Caco-2 (cell line): ENCODE measurements around the gene ZNF234. TPM values are rescaled to one million over a fixed set of nuclear protein-coding genes. Genes with fewer than 3 reads are reported as not detected.
"Not testable (repeated sequence)": the region's sequence is repeated elsewhere in the genome, so short reads cannot be mapped to it uniquely, and the experiment has no call there.

ENCODE experiments used
- BruUV-seq: library from RNA; stranded (reverse); fragments of 400-500 nt; replicated peaks from 2 replicates; lab custom pipeline; 2021; lab: Mats Ljungman, UMichigan
- CTCF ChIA-PET: fragments of 300-600 bp; sonication (Branson Sonifier 250); formaldehyde crosslinking; loops from one replicate; lab custom pipeline; 2022; ENCODE audit warnings: antibody characterized with exemption; lab: Charles Lee
- POLR2A ChIA-PET: fragments of 300-600 bp; sonication (Branson Sonifier 250); formaldehyde crosslinking; loops from one replicate; lab custom pipeline; 2022; ENCODE audit warnings: antibody characterized with exemption; lab: Charles Lee
- DNase-seq, 2 experiments: peaks; one replicate each; pipeline versions ENCODE4 v3.0.0 to v3.0.0-alpha.2; 2020 to 2022
- H3K27me3 ChIP-seq: replicated peaks from 2 replicates; pipeline ENCODE4 v1.6.0; 2011; ENCODE audit warnings: low read length; ENCODE audit not compliant: control insufficient read depth, insufficient read depth
- H3K36me3 ChIP-seq: 2 replicates; pipeline ENCODE4 v1.5.1; 2011; ENCODE audit warnings: low read length; ENCODE audit not compliant: control insufficient read depth, insufficient read depth
- H3K4me1 ChIP-seq: fragments of 250-450 bp; sonication (Bioruptor Pico); 2 replicates; pipeline ENCODE4 v1.5.1; 2020; ENCODE audit warnings: mild to moderate bottlenecking
- H3K4me3 ChIP-seq: 2 replicates; pipeline ENCODE4 v1.5.1; 2011; ENCODE audit warnings: low read depth, mild to moderate bottlenecking, control low read depth, low read length
- H3K9me3 ChIP-seq: fragments of 250-450 bp; sonication (Bioruptor Pico); 2 replicates; pipeline ENCODE4 v1.5.1; 2020; ENCODE audit warnings: mild to moderate bottlenecking, moderate library complexity
- H3K27ac Mint-ChIP-seq: one replicate; pipeline ENCODE4 v1.8.0; 2022; ENCODE audit warnings: mixed read lengths; ENCODE audit not compliant: unreplicated experiment
- H3K27me3 Mint-ChIP-seq: one replicate; pipeline ENCODE4 v1.8.0; 2022; ENCODE audit warnings: mixed read lengths; ENCODE audit not compliant: insufficient read depth, unreplicated experiment
- H3K36me3 Mint-ChIP-seq: one replicate; pipeline ENCODE4 v1.8.0; 2022; ENCODE audit warnings: mild to moderate bottlenecking, mixed read lengths; ENCODE audit not compliant: insufficient read depth, unreplicated experiment
- H3K4me1 Mint-ChIP-seq: one replicate; pipeline ENCODE4 v1.8.0; 2022; ENCODE audit warnings: low read depth, mixed read lengths; ENCODE audit not compliant: unreplicated experiment
- H3K4me3 Mint-ChIP-seq: one replicate; pipeline ENCODE4 v1.8.0; 2022; ENCODE audit warnings: mild to moderate bottlenecking, moderate library complexity, mixed read lengths; ENCODE audit not compliant: unreplicated experiment
- H3K9me3 Mint-ChIP-seq: one replicate; pipeline ENCODE4 v1.8.0; 2022; ENCODE audit warnings: mixed read lengths; ENCODE audit not compliant: unreplicated experiment
- intact Hi-C: fragments of 100-400 bp; cut with micrococcal nuclease; formaldehyde crosslinking; loops from one replicate; pipeline ENCODE4 v1.10.0; 2022; ENCODE audit not compliant: unreplicated experiment
- total RNA-seq: library from RNA; stranded (reverse); gene quantifications from 2 replicates; pipeline ENCODE4 v1.2.3, GENCODE V29; 2022
- TF ChIP-seq, protein P1 (sequence below), 2 experiments: fragments of 200-600 bp in 1 of 2; IDR thresholded peaks; 1 replicate in 1 of 2; 2 replicates in 1 of 2; pipeline versions ENCODE4 v1.5.1 to v1.8.0; 2011 to 2022; ENCODE audit warnings: antibody characterized with exemption in 1 of 2, control low read depth in 1 of 2, inconsistent platforms in 1 of 2, low read depth in 1 of 2, low read length in 1 of 2, mild to moderate bottlenecking in 1 of 2, moderate library complexity in 1 of 2; ENCODE audit not compliant: insufficient read depth in 1 of 2, severe bottlenecking in 1 of 2, unreplicated experiment in 1 of 2

ZNF234 gene
- total RNA-seq, 1 experiment from 2014 or later: 9.4 TPM

DNA sequence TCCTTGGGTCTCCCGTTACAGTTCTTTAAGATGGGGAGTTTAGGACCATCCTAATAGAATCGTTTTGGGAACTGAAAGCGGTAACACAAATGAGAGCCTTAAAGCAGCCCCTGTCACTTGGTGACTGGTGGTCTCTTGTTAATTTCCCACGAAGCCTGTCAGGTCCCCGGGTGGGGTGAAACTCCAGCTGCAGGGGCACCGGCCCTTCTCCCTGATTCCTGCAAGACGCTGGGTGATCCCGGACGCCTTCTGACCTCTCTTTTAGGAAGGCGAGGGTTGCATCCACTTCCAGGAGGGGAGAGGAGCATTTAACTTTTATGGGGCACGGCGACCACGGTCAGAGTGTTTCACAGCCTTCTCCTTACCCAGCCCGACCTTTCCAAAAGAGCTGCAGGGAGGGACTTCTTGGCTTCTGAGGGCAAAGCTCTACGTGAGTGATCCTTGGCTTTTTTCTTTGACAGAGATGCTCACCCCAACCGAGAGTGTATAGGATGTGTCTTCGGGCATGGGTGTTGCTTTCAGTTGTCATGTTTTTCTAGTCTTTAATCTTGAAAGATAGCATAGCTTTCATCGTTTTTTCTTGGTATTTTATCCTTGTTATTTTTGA lies 27.5 kb upstream of the ZNF234 start:
- H3K4me3 ChIP-seq: peak overlapping the region; percentile 88
- Mint-ChIP-seq H3K27ac (peak overlapping the region; percentile 75), H3K4me1 (peaks cover 7% of the 10 kb centered on the region), H3K9me3 (no peaks in the 10 kb centered on the region), H3K36me3 (peaks cover 10% of the 10 kb centered on the region), H3K4me3 (peak overlapping the region; percentile 91), H3K27me3 (no peaks in the 10 kb centered on the region)
- BruUV-seq: TSS peak; percentile 56
- intact Hi-C loops: loop anchor here (1.0 to 10.0 kb wide), 12 partner anchors 20 to 386 kb away; partner anchors contain the start of genes ZNF155, ZNF180, ZNF224 and ZNF227
- H3K4me1 ChIP-seq: no peaks in the 10 kb centered on the region
- TF ChIP-seq, protein P1, sequence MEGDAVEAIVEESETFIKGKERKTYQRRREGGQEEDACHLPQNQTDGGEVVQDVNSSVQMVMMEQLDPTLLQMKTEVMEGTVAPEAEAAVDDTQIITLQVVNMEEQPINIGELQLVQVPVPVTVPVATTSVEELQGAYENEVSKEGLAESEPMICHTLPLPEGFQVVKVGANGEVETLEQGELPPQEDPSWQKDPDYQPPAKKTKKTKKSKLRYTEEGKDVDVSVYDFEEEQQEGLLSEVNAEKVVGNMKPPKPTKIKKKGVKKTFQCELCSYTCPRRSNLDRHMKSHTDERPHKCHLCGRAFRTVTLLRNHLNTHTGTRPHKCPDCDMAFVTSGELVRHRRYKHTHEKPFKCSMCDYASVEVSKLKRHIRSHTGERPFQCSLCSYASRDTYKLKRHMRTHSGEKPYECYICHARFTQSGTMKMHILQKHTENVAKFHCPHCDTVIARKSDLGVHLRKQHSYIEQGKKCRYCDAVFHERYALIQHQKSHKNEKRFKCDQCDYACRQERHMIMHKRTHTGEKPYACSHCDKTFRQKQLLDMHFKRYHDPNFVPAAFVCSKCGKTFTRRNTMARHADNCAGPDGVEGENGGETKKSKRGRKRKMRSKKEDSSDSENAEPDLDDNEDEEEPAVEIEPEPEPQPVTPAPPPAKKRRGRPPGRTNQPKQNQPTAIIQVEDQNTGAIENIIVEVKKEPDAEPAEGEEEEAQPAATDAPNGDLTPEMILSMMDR (IDR thresholded peaks at IDR 0.05; ENCODE audit: insufficient read depth in 1 of 2, low read depth in 1 of 2, low read length in 1 of 2, severe bottlenecking in 1 of 2, unreplicated experiment in 1 of 2): no peak
- POLR2A ChIA-PET: no interaction called here
- CTCF ChIA-PET: no interaction called here
- DNase-seq: peak in 1 of 2 experiments; percentile 13
- 0 out of 2 replicates have a peak, but pooled peaks cover 1% of the 10 kb centered on the region for H3K36me3 ChIP-seq
- no peaks in the 10 kb centered on the region for H3K9me3 ChIP-seq
- no peaks in the 10 kb centered on the region for H3K27me3 ChIP-seq

- POLR2A ChIA-PET, H3K9me3 ChIP-seq, intact Hi-C loops, H3K36me3 ChIP-seq, DNase-seq, H3K27me3 ChIP-seq, CTCF ChIA-PET, H3K4me3 Mint-ChIP-seq, H3K27ac Mint-ChIP-seq, H3K4me3 ChIP-seq, H3K4me1 ChIP-seq, H3K4me1 Mint-ChIP-seq, H3K27me3 Mint-ChIP-seq, BruUV-seq: not testable (repeated sequence)
- H3K9me3 Mint-ChIP-seq: peaks cover 22% of the 10 kb centered on the region
- H3K36me3 Mint-ChIP-seq: peaks cover 13% of the 10 kb centered on the region
Observed at GRCh38 chr19:44121162-44121561, 20.2 kb upstream of the ZNF234 start.

DNA sequence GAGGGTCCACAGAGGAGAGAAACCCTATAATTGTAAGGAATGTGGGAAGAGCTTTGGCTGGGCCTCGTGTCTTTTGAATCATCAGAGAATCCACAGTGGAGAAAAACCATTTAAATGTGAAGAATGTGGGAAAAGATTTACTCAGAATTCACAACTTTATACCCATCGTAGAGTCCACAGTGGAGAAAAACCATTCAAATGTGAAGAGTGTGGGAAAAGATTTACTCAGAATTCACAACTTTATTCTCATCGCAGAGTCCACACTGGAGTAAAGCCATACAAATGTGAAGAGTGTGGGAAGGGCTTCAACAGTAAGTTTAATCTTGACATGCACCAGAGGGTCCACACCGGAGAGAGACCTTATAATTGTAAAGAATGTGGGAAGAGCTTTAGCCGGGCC lies 9.4 kb upstream of the ZNF234 start:
- Histone ChIP-seq H3K9me3 (peaks cover 4% of the 10 kb centered on the region; the same call in 1 of the 2 replicates), H3K4me1 (no peaks in the 10 kb centered on the region), H3K36me3 (no peaks in the 10 kb centered on the region; the same call in none of the 2 replicates), H3K27me3 (no peaks in the 10 kb centered on the region), H3K4me3 (no peak overlapping the region)
- CTCF ChIA-PET: no interaction called here
- H3K4me1 Mint-ChIP-seq: no peaks in the 10 kb centered on the region
- intact Hi-C loops: no loop called here
- BruUV-seq: no TSS peak
- no peaks in the 10 kb centered on the region for H3K9me3 Mint-ChIP-seq
- no peak overlapping the region for H3K4me3 Mint-ChIP-seq
- H3K36me3 Mint-ChIP-seq: peaks cover 12% of the 10 kb centered on the region
- POLR2A ChIA-PET: no interaction called here
- TF ChIP-seq, protein P1 (IDR thresholded peaks at IDR 0.05; ENCODE audit: insufficient read depth in 1 of 2, low read depth in 1 of 2, low read length in 1 of 2, severe bottlenecking in 1 of 2, unreplicated experiment in 1 of 2): no peak
- DNase-seq: no peak
- H3K27me3 Mint-ChIP-seq: peaks cover 3% of the 10 kb centered on the region
- H3K27ac Mint-ChIP-seq: no peak overlapping the region
